Endothelial cell of umbilical vein (primary cell): Measurements from ENCODE around the gene SCARF2.
"Not testable (repeated sequence)": the region's sequence is repeated elsewhere in the genome, so short reads cannot be mapped to it uniquely, and the experiment has no call there.

Experiments used
- EZH2 ChIP-seq: IDR thresholded peaks from 2 replicates; pipeline ENCODE4 v1.6.1; 2012; ENCODE audit warnings: borderline replicate concordance, low read depth, mild to moderate bottlenecking, moderate library complexity, low read length, inconsistent platforms; ENCODE audit not compliant: severe bottlenecking
- MYC ChIP-seq: IDR thresholded peaks from one replicate; pipeline ENCODE4 v1.6.1; 2011; ENCODE audit warnings: mild to moderate bottlenecking, low read depth, low read length
- POLR2A ChIP-seq: IDR thresholded peaks from 2 replicates; pipeline ENCODE4 v1.6.1; 2012; ENCODE audit warnings: low read depth, mild to moderate bottlenecking, control low read depth, low read length
- POLR2AphosphoS5 ChIP-seq: IDR thresholded peaks from 2 replicates; pipeline ENCODE4 v1.6.1; 2012; ENCODE audit warnings: low read depth, mild to moderate bottlenecking, control low read depth, low read length, moderate library complexity; ENCODE audit not compliant: insufficient read depth
- TF ChIP-seq, protein P1 (sequence below), 2 donors: IDR thresholded peaks; 1 replicate in 1 of 2; 2 replicates in 1 of 2; pipeline ENCODE4 v1.5.1; 2011; ENCODE audit warnings: low read length in 2 of 2, mild to moderate bottlenecking in 2 of 2, moderate library complexity in 2 of 2, control low read depth in 1 of 2, inconsistent platforms in 1 of 2, low read depth in 1 of 2; ENCODE audit not compliant: insufficient read depth in 1 of 2; ENCODE audit errors: extremely low read depth in 1 of 2

DNA sequence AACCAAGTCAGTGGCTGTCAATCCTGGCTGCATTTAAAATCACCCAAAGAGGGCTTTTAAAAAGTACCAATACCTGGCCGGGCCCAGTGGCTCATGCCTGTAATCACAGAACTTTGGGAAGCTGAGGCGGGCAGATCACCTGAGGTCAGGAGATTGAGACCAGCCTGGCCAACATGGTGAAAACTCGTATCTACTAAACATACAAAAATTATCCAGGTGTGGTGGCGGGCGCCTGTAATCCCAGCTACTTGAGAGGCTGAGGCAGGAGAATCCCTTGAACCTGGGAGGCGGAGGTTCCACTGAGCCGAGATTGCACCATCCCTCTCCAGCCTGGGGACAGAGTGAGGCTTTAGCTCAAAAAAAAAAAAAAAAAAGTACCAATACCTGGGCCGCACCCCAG, 61.3 kb downstream of the SCARF2 start:
- TF ChIP-seq, protein P1, sequence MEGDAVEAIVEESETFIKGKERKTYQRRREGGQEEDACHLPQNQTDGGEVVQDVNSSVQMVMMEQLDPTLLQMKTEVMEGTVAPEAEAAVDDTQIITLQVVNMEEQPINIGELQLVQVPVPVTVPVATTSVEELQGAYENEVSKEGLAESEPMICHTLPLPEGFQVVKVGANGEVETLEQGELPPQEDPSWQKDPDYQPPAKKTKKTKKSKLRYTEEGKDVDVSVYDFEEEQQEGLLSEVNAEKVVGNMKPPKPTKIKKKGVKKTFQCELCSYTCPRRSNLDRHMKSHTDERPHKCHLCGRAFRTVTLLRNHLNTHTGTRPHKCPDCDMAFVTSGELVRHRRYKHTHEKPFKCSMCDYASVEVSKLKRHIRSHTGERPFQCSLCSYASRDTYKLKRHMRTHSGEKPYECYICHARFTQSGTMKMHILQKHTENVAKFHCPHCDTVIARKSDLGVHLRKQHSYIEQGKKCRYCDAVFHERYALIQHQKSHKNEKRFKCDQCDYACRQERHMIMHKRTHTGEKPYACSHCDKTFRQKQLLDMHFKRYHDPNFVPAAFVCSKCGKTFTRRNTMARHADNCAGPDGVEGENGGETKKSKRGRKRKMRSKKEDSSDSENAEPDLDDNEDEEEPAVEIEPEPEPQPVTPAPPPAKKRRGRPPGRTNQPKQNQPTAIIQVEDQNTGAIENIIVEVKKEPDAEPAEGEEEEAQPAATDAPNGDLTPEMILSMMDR (IDR thresholded peaks at IDR 0.05; ENCODE audit: extremely low read depth in 1 of 2, insufficient read depth in 1 of 2, low read depth in 1 of 2, low read length in 2 of 2) = not testable (repeated sequence)
- not testable (repeated sequence) for TF ChIP-seq EZH2, POLR2A, POLR2AphosphoS5, MYC
